HG02798 (cell line): ENCODE results near the gene LCOR.
A peak's percentile ranks its signal among the peaks of the same experiment; 100 is the strongest.
"Not testable (repeated sequence)": the region's sequence is repeated elsewhere in the genome, so short reads cannot be mapped to it uniquely, and the experiment has no call there.

Source experiments
- ATAC-seq: cut with Tn5 transposase; IDR thresholded peaks from one replicate; pipeline ENCODE4 v1.9.1; 2021; ENCODE audit warnings: mild to moderate bottlenecking; ENCODE audit not compliant: unreplicated experiment, poor library complexity

LCOR gene

GRCh38 chr10:96831867-96832720 lies at the start of gene LCOR:
Gene LCOR (plus strand): TSS chr10:96832298. CDS start chr10:96949058, 116,760 bp downstream.
- ATAC-seq = peak; percentile 73

GRCh38 chr10:96784253-96784652 lies 47.8 kb upstream of the LCOR start:
- no peak for ATAC-seq

GRCh38 chr10:96789571-96790108 lies 42.5 kb upstream of the LCOR start:
- ATAC-seq = peak; percentile 53

GRCh38 chr10:96791902-96792301 lies 40.2 kb upstream of the LCOR start:
- no peak for ATAC-seq

GRCh38 chr10:96794836-96795733 lies 37.0 kb upstream of the LCOR start:
- ATAC-seq = no peak

GRCh38 chr10:96797485-96797884 lies 34.6 kb upstream of the LCOR start:
- no peak for ATAC-seq

GRCh38 chr10:96803288-96803664 lies 28.8 kb upstream of the LCOR start:
- ATAC-seq = no peak

GRCh38 chr10:96814264-96814663 lies 17.8 kb upstream of the LCOR start:
- no peak for ATAC-seq

GRCh38 chr10:96818971-96819370 lies 13.1 kb upstream of the LCOR start:
- not testable (repeated sequence) for ATAC-seq

GRCh38 chr10:96820765-96821164 lies 11.3 kb upstream of the LCOR start:
- no peak for ATAC-seq

GRCh38 chr10:96826438-96826837 lies 5.7 kb upstream of the LCOR start:
- no peak for ATAC-seq

- ATAC-seq = no peak
These were observed 3.5 kb upstream of the LCOR start for GRCh38 chr10:96828609-96829008.

GRCh38 chr10:96829029-96829773 lies 2.9 kb upstream of the LCOR start:
- no peak for ATAC-seq

- ATAC-seq = no peak
These were observed 1.4 kb upstream of the LCOR start for GRCh38 chr10:96830511-96831199.

GRCh38 chr10:96831200-96831866 lies 765 bp upstream of the LCOR start:
- ATAC-seq = no peak

- peak; percentile 63 for ATAC-seq
These were observed 672 bp downstream of the LCOR start for GRCh38 chr10:96832721-96833219.

GRCh38 chr10:96833220-96834001 lies 1.3 kb downstream of the LCOR start:
- no peak for ATAC-seq

GRCh38 chr10:96834120-96834519 lies 2.0 kb downstream of the LCOR start:
- no peak for ATAC-seq
